Stimulated activated CD8-positive, alpha-beta memory T cell treated with anti-CD3 and anti-CD28 coated beads, Interleukin-7, amount 100 ng/mL, for 1 hour (primary cell): ENCODE results near the gene NBPF20.
"Not testable (repeated sequence)": the region's sequence is repeated elsewhere in the genome, so short reads cannot be mapped to it uniquely, and the experiment has no call there.

Source experiments
- DNase-seq, 2 donors: peaks; one replicate each; pipeline ENCODE4 v3.0.0-alpha.2; 2020; ENCODE audit warnings: low read depth in 2 of 2

NBPF20 gene

GRCh38 chr1:145425436-145426029 lies at the start of gene NBPF20:
TSS of gene NBPF20 (minus strand) at chr1:145425603. CDS start at chr1:145405272, 20,331 bp downstream.
- DNase-seq = peak; percentile 46 to 58

GRCh38 chr1:145474837-145475368 lies 49.5 kb upstream of the NBPF20 start:
- not testable (repeated sequence) for DNase-seq

- not testable (repeated sequence) for DNase-seq
These were observed 47.3 kb upstream of the NBPF20 start for GRCh38 chr1:145472731-145473130.

- not testable (repeated sequence) for DNase-seq
These were observed 46.0 kb upstream of the NBPF20 start for GRCh38 chr1:145471365-145471764.

GRCh38 chr1:145465405-145466144 lies 40.2 kb upstream of the NBPF20 start:
- peak; percentile 4 to 34 for DNase-seq

GRCh38 chr1:145464708-145465336 lies 39.4 kb upstream of the NBPF20 start:
- not testable (repeated sequence) for DNase-seq

GRCh38 chr1:145464017-145464416 lies 38.6 kb upstream of the NBPF20 start:
- not testable (repeated sequence) for DNase-seq

- not testable (repeated sequence) for DNase-seq
These were observed 35.3 kb upstream of the NBPF20 start for GRCh38 chr1:145460684-145461083.

GRCh38 chr1:145460048-145460447 lies 34.6 kb upstream of the NBPF20 start:
- not testable (repeated sequence) for DNase-seq

GRCh38 chr1:145459591-145459990 lies 34.2 kb upstream of the NBPF20 start:
- not testable (repeated sequence) for DNase-seq

GRCh38 chr1:145459063-145459462 lies 33.7 kb upstream of the NBPF20 start:
- DNase-seq = not testable (repeated sequence)

- DNase-seq = not testable (repeated sequence)
These were observed 29.4 kb upstream of the NBPF20 start for GRCh38 chr1:145454824-145455177.

- not testable (repeated sequence) for DNase-seq
These were observed 28.7 kb upstream of the NBPF20 start for GRCh38 chr1:145453873-145454823.

GRCh38 chr1:145452506-145452905 lies 27.1 kb upstream of the NBPF20 start:
- not testable (repeated sequence) for DNase-seq

GRCh38 chr1:145451914-145452313 lies 26.5 kb upstream of the NBPF20 start:
- DNase-seq = not testable (repeated sequence)

- DNase-seq = not testable (repeated sequence)
These were observed 19.8 kb upstream of the NBPF20 start for GRCh38 chr1:145445219-145445618.

- not testable (repeated sequence) for DNase-seq
These were observed 16.9 kb upstream of the NBPF20 start for GRCh38 chr1:145442340-145442739.

- not testable (repeated sequence) for DNase-seq
These were observed 6.2 kb upstream of the NBPF20 start for GRCh38 chr1:145431363-145432256.

- DNase-seq = not testable (repeated sequence)
These were observed 5.4 kb upstream of the NBPF20 start for GRCh38 chr1:145430830-145431229.

GRCh38 chr1:145429329-145429728 lies 3.9 kb upstream of the NBPF20 start:
- not testable (repeated sequence) for DNase-seq
